Mesenchymal stem cell (in vitro differentiated cells and primary cell): Measurements from ENCODE around the gene RPLP2.

Experiments
- DNase-seq: peaks from one replicate; pipeline ENCODE4 v3.0.0-alpha.2; 2013
- H2AFZ ChIP-seq: one replicate; pipeline ENCODE4 v1.6.1; 2013; ENCODE audit warnings: low read depth, mild to moderate bottlenecking, control low read depth, inconsistent platforms, low read length, moderate library complexity
- H2AK5ac ChIP-seq: 2 replicates; pipeline ENCODE4 v1.6.1; 2013; ENCODE audit warnings: low read length, moderate library complexity, mild to moderate bottlenecking, inconsistent platforms; ENCODE audit not compliant: severe bottlenecking
- H2BK120ac ChIP-seq: one replicate; pipeline ENCODE4 v1.6.1; 2013; ENCODE audit warnings: low read depth, mild to moderate bottlenecking, inconsistent platforms, low read length, moderate library complexity
- H2BK12ac ChIP-seq, 2 experiments: one replicate each; pipeline ENCODE4 v1.6.1; 2013; ENCODE audit warnings: inconsistent platforms in 2 of 2, low read length in 2 of 2, mild to moderate bottlenecking in 2 of 2, moderate library complexity in 2 of 2, control low read depth in 1 of 2
- H2BK15ac ChIP-seq: one replicate; pipeline ENCODE4 v1.6.1; 2013; ENCODE audit warnings: mild to moderate bottlenecking, low read depth, inconsistent platforms; ENCODE audit not compliant: poor library complexity, severe bottlenecking
- H2BK5ac ChIP-seq: 2 replicates; pipeline ENCODE4 v1.6.1; 2013; ENCODE audit warnings: low read depth, mild to moderate bottlenecking, low read length, control low read depth, inconsistent platforms; ENCODE audit not compliant: poor library complexity, severe bottlenecking
- H3K14ac ChIP-seq, 2 experiments: one replicate each; pipeline ENCODE4 v1.6.1; 2013; ENCODE audit warnings: inconsistent platforms in 2 of 2, low read length in 2 of 2, control low read depth in 1 of 2, mild to moderate bottlenecking in 1 of 2, moderate library complexity in 1 of 2
- H3K18ac ChIP-seq, 2 experiments: one replicate each; pipeline ENCODE4 v1.6.1; 2013; ENCODE audit warnings: inconsistent platforms in 2 of 2, low read length in 2 of 2, control low read depth in 1 of 2, low read depth in 1 of 2, mild to moderate bottlenecking in 1 of 2
- H3K23ac ChIP-seq, 2 experiments: one replicate each; pipeline ENCODE4 v1.6.1; 2013; ENCODE audit warnings: inconsistent platforms in 2 of 2, low read length in 2 of 2, mild to moderate bottlenecking in 2 of 2, moderate library complexity in 2 of 2, control low read depth in 1 of 2
- H3K27ac ChIP-seq: 2 replicates; pipeline ENCODE4 v1.5.1; 2013; ENCODE audit warnings: mild to moderate bottlenecking, moderate library complexity, low read length, control low read depth, inconsistent platforms; ENCODE audit not compliant: poor library complexity, severe bottlenecking
- H3K27me3 ChIP-seq, 2 experiments: 2 replicates each; pipeline versions ENCODE4 v1.6.1 to v1.7.0; 2013; ENCODE audit warnings: low read length in 2 of 2, mild to moderate bottlenecking in 2 of 2, moderate library complexity in 2 of 2, control low read depth in 1 of 2, inconsistent platforms in 1 of 2; ENCODE audit not compliant: control insufficient read depth in 1 of 2, insufficient read depth in 1 of 2
- H3K36me3 ChIP-seq, 2 experiments: 2 replicates each; pipeline versions ENCODE4 v1.6.1 to v1.7.0; 2013; ENCODE audit warnings: low read length in 2 of 2, control low read depth in 1 of 2, inconsistent platforms in 1 of 2, low read depth in 1 of 2, mild to moderate bottlenecking in 1 of 2; ENCODE audit not compliant: insufficient read depth in 2 of 2, control insufficient read depth in 1 of 2
- H3K4ac ChIP-seq, 2 experiments: one replicate each; pipeline ENCODE4 v1.6.1; 2013; ENCODE audit warnings: inconsistent platforms in 2 of 2, low read length in 2 of 2, mild to moderate bottlenecking in 2 of 2, moderate library complexity in 2 of 2, control low read depth in 1 of 2, low read depth in 1 of 2
- H3K4me1 ChIP-seq: 2 replicates; pipeline ENCODE4 v1.6.1; 2013; ENCODE audit warnings: low read depth, low read length, control low read depth; ENCODE audit not compliant: control insufficient read depth, insufficient read depth
- H3K4me2 ChIP-seq: 2 replicates; pipeline ENCODE4 v1.6.1; 2013; ENCODE audit warnings: low read length, mild to moderate bottlenecking, inconsistent platforms; ENCODE audit not compliant: poor library complexity, severe bottlenecking
- H3K4me3 ChIP-seq, 2 experiments: 2 replicates each; pipeline versions ENCODE4 v1.5.1 to v1.7.0; 2013; ENCODE audit warnings: low read length in 2 of 2, mild to moderate bottlenecking in 2 of 2, control low read depth in 1 of 2, low read depth in 1 of 2; ENCODE audit not compliant: insufficient read depth in 1 of 2
- H3K79me1 ChIP-seq: replicated peaks from 2 replicates; pipeline ENCODE4 v1.6.1; 2013; ENCODE audit warnings: mild to moderate bottlenecking, control low read depth, low read length, inconsistent platforms; ENCODE audit not compliant: poor library complexity, severe bottlenecking
- H3K9ac ChIP-seq: 2 replicates; pipeline ENCODE4 v1.7.0; 2013; ENCODE audit warnings: mild to moderate bottlenecking, low read length, moderate library complexity
- H3K9me3 ChIP-seq: 2 replicates; pipeline ENCODE4 v1.7.0; 2013; ENCODE audit warnings: mild to moderate bottlenecking, low read length; ENCODE audit not compliant: control insufficient read depth
- H4K8ac ChIP-seq: one replicate; pipeline ENCODE4 v1.6.1; 2013; ENCODE audit warnings: inconsistent platforms, mild to moderate bottlenecking, low read length, moderate library complexity
- H4K91ac ChIP-seq: one replicate; pipeline ENCODE4 v1.6.1; 2013; ENCODE audit warnings: mild to moderate bottlenecking, low read length, inconsistent platforms
- WGBS: methylation state at CpG from one replicate; pipeline ENCODE4 v1.1.7; 2013; ENCODE audit warnings: mixed read lengths; 5-methylcytosine and 5-hydroxymethylcytosine counted together

The RPLP2 gene

DNA sequence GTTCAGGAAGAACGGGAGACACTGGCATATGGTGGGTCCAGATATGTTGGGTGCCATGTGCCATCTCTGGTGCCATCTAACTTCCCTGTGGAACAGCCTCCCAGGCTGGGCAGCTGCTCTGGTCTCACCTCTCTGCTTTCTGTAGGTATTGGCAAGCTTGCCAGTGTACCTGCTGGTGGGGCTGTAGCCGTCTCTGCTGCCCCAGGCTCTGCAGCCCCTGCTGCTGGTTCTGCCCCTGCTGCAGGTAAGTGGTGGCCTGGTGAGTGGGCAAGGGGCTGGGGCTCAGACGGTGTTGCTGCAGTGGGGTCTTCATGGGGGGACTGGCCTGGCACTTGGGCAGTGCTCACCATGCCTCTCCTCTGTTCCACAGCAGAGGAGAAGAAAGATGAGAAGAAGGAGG is 2.6 kb downstream of the RPLP2 start:
- H3K79me1 ChIP-seq = peaks cover 12% of the 10 kb centered on the region
- DNase-seq = no peak
- H2BK12ac ChIP-seq = no peak overlapping the region
- H3K27me3 ChIP-seq = no peaks in the 10 kb centered on the region
- H2AFZ ChIP-seq = no peak overlapping the region
- H2BK120ac ChIP-seq = no peak overlapping the region
- H2BK15ac ChIP-seq = no peak overlapping the region
- peaks cover 21% of the 10 kb centered on the region for H3K4me1 ChIP-seq
- no peak overlapping the region for H2AK5ac ChIP-seq
- no peak overlapping the region for H4K91ac ChIP-seq
- H3K23ac ChIP-seq = no peak overlapping the region
- H4K8ac ChIP-seq = peak overlapping the region; percentile 19
- H3K4ac ChIP-seq = no peak overlapping the region
- WGBS = 86% methylated on average over 3 of the region's 3 CpGs
- no peak overlapping the region for H3K9ac ChIP-seq
- H3K4me2 ChIP-seq = no peak overlapping the region
- no peaks in the 10 kb centered on the region for H3K9me3 ChIP-seq
- H3K14ac ChIP-seq = no peak overlapping the region
- no peak overlapping the region for H3K4me3 ChIP-seq
- peaks cover 30 to 48% of the 10 kb centered on the region in 2 experiments for H3K36me3 ChIP-seq
- no peak overlapping the region for H3K27ac ChIP-seq
- no peak overlapping the region for H2BK5ac ChIP-seq
- no peak overlapping the region for H3K18ac ChIP-seq

DNA sequence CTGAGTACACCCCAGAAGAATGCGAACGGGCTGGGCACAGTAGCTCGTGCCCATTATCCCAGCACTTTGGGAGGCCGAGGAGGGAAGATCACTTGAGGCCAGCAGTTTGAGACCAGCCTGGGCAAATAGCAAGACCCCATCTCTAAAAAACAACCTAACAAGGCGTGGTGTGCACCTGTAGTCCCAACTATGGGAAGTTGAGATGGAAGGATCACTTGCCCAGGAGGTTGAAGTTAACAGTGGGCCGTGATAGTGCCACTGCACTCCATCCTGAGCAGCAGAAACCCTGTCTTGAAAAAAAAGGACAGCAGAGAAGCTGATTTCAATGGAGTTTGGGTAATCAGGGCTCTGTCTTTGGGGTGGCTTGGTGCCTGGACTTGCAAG is 3.3 kb downstream of the RPLP2 start:
- Histone ChIP-seq H3K18ac (no peak overlapping the region), H2AK5ac (no peak overlapping the region), H3K9me3 (no peaks in the 10 kb centered on the region), H3K27ac (no peak overlapping the region), H4K91ac (no peak overlapping the region), H2BK12ac (no peak overlapping the region), H3K9ac (no peak overlapping the region), H3K79me1 (peaks cover 12% of the 10 kb centered on the region), H3K4ac (no peak overlapping the region), H3K4me2 (no peak overlapping the region), H2BK5ac (no peak overlapping the region), H2AFZ (no peak overlapping the region), H3K23ac (no peak overlapping the region), H3K36me3 (peaks cover 30 to 48% of the 10 kb centered on the region in 2 experiments), H3K4me3 (no peak overlapping the region), H2BK120ac (no peak overlapping the region), H3K4me1 (peaks cover 21% of the 10 kb centered on the region), H3K14ac (no peak overlapping the region), H4K8ac (no peak overlapping the region), H2BK15ac (no peak overlapping the region), H3K27me3 (no peaks in the 10 kb centered on the region)
- 95% methylated on average over 5 of the region's 6 CpGs for WGBS
- DNase-seq = no peak

DNA sequence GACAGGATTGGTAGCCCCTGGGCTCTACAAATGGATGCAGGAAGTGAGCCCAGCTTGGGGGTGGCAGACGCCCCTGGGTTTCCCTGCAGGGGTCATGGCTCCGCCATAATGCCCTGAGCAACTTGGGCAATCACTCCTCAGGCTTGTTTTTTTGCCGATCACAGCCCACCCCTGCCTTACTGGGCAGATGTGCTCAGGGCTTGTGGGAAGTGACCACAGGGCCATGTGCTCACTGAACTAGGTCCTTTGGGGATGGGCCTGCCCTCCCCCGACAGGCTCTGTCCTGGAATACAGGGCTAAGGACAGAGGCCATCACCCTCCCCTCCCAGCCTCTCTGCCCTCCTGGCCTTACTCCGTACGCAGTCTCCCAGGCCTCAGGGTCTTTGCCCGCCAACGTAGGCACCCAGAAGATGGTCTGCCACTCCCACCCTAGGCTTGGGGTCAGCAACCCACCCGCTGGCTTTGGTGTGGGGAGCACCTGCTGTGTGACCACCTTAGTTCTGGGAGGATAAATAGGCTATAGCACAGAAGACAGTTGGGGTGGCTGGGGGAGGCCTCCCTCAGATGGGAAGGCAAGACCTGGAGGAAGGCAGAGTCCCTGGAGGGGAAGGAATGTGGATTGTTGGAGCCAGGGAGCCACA is 3.8 kb downstream of the RPLP2 start:
- Histone ChIP-seq H2AFZ (no peak overlapping the region), H3K4me2 (no peak overlapping the region), H4K91ac (no peak overlapping the region), H2AK5ac (no peak overlapping the region), H2BK15ac (no peak overlapping the region), H3K9me3 (no peaks in the 10 kb centered on the region), H3K23ac (no peak overlapping the region), H3K27me3 (no peaks in the 10 kb centered on the region), H3K4me1 (peaks cover 22% of the 10 kb centered on the region), H3K14ac (no peak overlapping the region), H3K4ac (no peak overlapping the region), H3K4me3 (no peak overlapping the region), H4K8ac (no peak overlapping the region), H2BK120ac (no peak overlapping the region), H3K18ac (no peak overlapping the region), H2BK5ac (no peak overlapping the region), H2BK12ac (no peak overlapping the region), H3K79me1 (peaks cover 11% of the 10 kb centered on the region), H3K9ac (peak overlapping the region; percentile 29), H3K36me3 (peaks cover 30 to 48% of the 10 kb centered on the region in 2 experiments), H3K27ac (no peak overlapping the region)
- no peak for DNase-seq
- 91% methylated on average over 9 of the region's 9 CpGs for WGBS

DNA sequence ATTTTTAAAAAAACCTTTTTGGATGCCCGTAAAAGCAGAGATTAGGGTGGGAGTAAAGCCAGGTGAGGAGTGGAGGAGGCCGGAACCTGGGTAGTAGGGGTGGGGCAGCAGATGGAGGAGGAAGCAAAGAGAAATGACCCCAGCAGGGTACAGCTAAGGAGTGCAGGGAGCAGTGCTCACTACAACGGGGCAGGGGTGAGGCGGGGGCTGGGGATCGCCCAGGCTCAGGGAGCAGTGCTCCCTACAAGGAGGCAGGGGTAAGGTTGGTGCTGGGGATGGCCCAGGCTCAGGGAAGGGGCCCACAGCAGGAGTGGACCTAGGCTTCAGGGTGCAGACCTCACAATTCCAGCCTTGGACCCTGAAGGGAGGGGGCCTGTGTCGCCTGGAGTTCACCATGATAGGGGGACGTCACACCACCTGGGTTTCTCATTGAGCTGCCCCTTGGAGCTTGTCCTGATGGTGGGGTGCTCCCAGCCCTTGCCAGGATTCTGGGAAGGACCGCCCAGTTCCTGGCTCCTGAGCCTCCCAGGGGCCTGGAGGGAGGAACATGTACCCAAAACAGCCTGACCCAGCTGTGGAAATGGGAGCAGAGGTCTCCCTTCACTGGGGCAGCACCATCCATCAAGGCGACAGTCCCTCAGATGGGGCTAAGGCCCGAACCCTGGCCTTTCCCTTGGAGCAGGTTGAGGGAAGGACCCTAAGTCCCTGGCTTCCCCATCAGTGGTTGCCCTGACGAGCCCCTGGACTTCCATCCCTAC is 6.1 kb downstream of the RPLP2 start:
- H3K9me3 ChIP-seq = no peaks in the 10 kb centered on the region
- 91% methylated on average over 11 of the region's 11 CpGs for WGBS

More for the DNA sequence above, 6.1 kb downstream of the RPLP2 start:
- H3K4me2 ChIP-seq = no peak overlapping the region
- H3K36me3 ChIP-seq = peaks cover 30 to 50% of the 10 kb centered on the region in 2 experiments
- no peaks in the 10 kb centered on the region for H3K27me3 ChIP-seq
- H3K14ac ChIP-seq = no peak overlapping the region
- H2BK12ac ChIP-seq = no peak overlapping the region
- H3K79me1 ChIP-seq = peaks cover 13% of the 10 kb centered on the region
- peak overlapping the region in 1 of 2 experiments; percentile 7 for H3K18ac ChIP-seq
- H3K4me3 ChIP-seq = no peak overlapping the region
- no peak overlapping the region for H2BK5ac ChIP-seq
- H2BK120ac ChIP-seq = no peak overlapping the region
- no peak overlapping the region for H3K9ac ChIP-seq
- H3K27ac ChIP-seq = no peak overlapping the region
- no peak overlapping the region for H2AFZ ChIP-seq
- peak overlapping the region; percentile 13 for H2AK5ac ChIP-seq
- H3K4ac ChIP-seq = no peak overlapping the region
- H2BK15ac ChIP-seq = no peak overlapping the region
- peak overlapping the region in 1 of 2 experiments; percentile 74 for H3K23ac ChIP-seq
- DNase-seq = no peak
- peaks cover 34% of the 10 kb centered on the region for H3K4me1 ChIP-seq
- peak overlapping the region; percentile 51 for H4K8ac ChIP-seq
- no peak overlapping the region for H4K91ac ChIP-seq
